SK-N-SH (cell line): Measurements from ENCODE around the gene HECW1.

Source experiments
- RFX5 ChIP-seq: IDR thresholded peaks from 2 replicates; pipeline ENCODE4 v1.6.1; 2012; ENCODE audit warnings: mild to moderate bottlenecking, improper control_type of control experiment, low read length
- TF ChIP-seq, protein P1 (sequence below): fragments of 200-600 bp; sonication (generic); IDR thresholded peaks from 2 replicates; pipeline ENCODE4 v1.6.1; 2017; ENCODE audit warnings: antibody characterized with exemption, mild to moderate bottlenecking, moderate library complexity

DNA sequence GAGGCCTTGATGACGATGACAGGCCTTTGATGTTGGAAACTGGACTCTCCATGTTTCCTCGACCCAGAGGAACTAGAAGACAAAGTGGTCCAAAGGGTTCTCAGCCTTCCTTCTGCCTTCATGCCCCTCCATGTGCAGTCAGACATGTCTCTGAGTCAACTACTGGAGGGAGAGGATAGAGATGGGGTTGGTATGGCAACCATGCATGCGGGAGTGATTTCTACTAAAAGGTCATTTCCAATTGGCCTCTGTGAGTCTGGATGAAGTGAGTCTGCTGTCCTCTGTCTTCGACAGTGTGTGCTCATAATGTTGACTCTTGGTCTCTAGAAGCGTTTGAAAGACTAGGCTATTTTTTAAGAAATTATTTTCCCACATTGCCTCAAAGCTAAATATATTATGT, 499.7 kb downstream of the HECW1 start:
- TF ChIP-seq RFX5, result no peak
- TF ChIP-seq, protein P1, sequence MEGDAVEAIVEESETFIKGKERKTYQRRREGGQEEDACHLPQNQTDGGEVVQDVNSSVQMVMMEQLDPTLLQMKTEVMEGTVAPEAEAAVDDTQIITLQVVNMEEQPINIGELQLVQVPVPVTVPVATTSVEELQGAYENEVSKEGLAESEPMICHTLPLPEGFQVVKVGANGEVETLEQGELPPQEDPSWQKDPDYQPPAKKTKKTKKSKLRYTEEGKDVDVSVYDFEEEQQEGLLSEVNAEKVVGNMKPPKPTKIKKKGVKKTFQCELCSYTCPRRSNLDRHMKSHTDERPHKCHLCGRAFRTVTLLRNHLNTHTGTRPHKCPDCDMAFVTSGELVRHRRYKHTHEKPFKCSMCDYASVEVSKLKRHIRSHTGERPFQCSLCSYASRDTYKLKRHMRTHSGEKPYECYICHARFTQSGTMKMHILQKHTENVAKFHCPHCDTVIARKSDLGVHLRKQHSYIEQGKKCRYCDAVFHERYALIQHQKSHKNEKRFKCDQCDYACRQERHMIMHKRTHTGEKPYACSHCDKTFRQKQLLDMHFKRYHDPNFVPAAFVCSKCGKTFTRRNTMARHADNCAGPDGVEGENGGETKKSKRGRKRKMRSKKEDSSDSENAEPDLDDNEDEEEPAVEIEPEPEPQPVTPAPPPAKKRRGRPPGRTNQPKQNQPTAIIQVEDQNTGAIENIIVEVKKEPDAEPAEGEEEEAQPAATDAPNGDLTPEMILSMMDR, result no peak
